Superior temporal gyrus (tissue), 1 donor: ENCODE results near the gene ST3GAL3.

Experiments
- DNase-seq: peaks from one replicate; pipeline ENCODE4 v3.0.0-alpha.2; 2016; ENCODE audit errors: extremely low spot score

Gene ST3GAL3

GRCh38 chr1:43707190-43708001, at the start of gene ST3GAL3:
TSS of gene ST3GAL3 (plus strand) at chr1:43707536. CDS start at chr1:43736263, 28,727 bp downstream.
- peak; percentile 88 for DNase-seq

DNA sequence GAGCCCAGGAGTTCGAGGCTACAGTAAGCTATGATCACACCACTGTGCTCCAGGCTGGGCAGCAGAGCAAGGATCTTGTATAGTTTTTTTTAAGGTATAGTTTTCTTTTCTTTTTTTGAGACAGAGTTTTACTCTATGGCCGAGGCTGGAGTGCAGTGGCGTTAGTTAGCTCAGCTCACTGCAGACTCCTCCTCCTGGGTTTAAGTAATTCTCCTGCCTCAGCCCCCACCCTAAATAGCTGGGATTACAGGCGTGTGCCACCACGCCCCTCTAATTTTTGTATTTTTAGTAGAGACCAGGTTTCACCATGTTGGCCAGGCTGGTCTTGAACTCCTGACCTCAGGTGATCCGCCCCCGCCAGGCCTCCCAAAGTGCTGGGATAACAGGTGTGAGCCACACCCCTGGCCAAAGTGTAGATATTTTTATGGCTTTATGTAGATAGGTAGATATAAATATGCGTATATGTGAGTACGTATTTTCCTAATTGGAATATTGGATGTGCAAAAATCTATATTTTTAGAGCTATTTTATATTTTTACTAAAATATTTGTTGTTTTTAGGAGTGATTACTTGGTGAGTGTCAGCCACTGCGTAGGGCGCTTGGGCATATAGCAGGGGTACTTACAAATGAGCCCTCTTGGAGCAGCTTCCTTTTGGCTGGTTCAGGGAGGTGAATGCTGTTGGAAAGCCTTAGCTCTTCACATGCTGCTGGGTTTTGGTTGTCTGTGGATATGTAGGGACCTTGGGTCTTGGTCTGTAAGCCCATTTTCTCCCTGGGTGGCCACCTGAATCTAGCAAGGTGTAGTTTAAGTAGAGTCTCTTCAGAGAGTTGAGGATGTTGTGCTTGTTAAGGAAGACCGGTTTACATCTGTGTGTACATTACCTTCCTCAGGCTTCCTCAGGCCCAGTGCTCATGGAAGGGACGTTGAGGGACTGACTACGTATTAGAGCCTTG, 47.8 kb upstream of the ST3GAL3 start:
- DNase-seq: no peak

DNA sequence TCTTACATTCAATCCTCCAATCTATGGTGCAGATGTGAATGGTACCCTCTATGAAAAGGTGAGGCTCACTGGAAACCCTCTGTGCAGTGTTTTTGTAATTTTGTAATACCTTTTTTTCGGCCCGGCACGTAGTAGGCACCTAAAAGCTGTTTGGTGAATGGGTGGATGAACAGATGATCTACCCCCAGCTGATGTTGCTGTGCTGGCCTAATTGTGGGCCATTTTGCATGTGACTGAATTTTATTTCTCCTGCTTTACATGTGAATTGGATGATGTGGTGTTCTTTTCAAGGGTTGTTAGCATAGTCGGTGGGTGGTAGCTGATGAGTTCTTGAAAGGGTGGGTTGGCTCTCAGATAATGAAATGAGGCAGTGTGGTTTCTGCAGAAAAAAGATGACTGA, 47.0 kb upstream of the ST3GAL3 start:
- no peak for DNase-seq

- no peak for DNase-seq
Observed at GRCh38 chr1:43664369-43664768, 43.0 kb upstream of the ST3GAL3 start.

DNA sequence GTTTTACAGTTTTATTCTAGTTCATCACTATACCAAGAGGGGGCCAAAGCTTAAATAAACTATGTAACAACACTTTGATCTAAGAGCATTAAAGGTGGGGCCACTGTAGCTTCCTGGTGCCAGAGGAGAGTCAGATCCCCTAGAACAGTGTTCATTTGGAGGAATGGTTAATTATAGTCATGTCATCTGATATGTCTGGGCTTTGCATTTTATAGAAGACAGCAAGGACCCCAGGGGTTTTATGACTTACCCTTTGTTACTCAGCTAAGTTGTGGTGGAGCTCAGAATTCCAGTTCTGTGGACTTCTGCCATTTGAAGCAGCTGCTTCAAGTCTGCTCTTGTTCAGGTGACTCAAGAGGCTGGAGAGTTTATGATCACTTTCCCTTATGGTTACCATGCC, 40.7 kb upstream of the ST3GAL3 start:
- DNase-seq: no peak

DNA sequence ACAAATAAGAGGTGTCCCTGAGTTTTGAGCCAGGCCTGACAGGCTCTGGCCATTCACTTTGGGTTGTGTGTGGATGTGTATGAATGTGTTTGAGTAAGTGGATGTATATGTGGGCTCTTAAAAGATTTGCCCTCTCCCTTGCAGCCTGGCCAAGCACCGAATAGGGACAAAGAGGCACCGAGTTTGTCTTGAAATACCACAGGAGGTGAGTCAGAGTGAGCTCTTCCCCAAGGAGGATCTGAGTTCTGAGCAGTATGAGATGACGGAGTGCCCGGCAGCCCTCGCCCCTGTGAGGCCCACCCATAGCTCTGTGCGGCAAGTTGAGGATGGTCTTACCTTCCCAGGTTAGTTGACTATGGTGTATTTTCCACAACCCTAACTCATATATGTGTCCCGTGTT, 38.4 kb upstream of the ST3GAL3 start:
- DNase-seq: no peak

GRCh38 chr1:43669878-43670277, 37.5 kb upstream of the ST3GAL3 start:
- DNase-seq: no peak

- DNase-seq: no peak
Observed at GRCh38 chr1:43671193-43671592, 36.1 kb upstream of the ST3GAL3 start.

- DNase-seq: no peak
Observed at GRCh38 chr1:43671626-43672330, 35.6 kb upstream of the ST3GAL3 start.

GRCh38 chr1:43673261-43673660, 34.1 kb upstream of the ST3GAL3 start:
- DNase-seq: no peak

GRCh38 chr1:43678940-43679339, 28.4 kb upstream of the ST3GAL3 start:
- no peak for DNase-seq

DNA sequence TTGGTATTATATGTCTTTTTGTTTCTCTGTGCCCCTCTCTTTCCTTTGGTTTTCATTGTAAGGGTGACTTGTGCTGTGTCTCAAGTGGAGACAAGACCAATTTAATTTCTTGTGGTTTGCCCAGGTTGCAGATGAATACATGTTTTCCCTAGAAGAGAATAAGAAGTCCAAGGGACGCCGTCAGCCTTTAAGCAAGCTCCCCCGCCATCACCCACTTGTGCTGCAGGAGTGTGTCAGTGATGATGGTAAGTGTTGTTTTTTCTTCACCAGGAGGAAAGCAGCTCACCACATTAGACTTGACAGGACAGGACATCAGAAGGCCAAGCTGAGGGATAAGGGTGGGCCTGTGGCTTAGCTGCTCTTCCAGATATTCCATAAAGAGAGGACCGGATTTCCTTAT, 23.8 kb upstream of the ST3GAL3 start:
- DNase-seq: no peak

DNA sequence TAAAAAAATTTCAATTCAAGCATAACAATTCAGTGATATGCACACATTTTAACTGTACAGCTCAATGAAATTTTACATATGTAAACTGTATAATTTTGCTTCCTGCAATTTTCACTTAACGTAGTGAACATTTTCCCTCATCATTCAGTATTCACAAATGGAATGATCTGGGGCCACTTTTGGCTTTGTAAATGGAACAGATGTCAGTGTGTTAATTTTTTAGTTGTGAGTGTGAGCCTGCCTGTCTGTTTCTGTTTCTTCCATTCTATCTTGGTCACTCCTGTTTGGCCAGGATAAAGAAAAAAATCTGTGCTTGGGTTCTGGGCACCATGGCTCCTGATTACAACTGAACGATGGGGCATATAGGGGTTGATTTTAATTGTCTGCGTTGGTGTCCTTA, 20.5 kb upstream of the ST3GAL3 start:
- DNase-seq: no peak

- DNase-seq: no peak
Observed at GRCh38 chr1:43687301-43688108, 19.8 kb upstream of the ST3GAL3 start.

GRCh38 chr1:43688109-43688387, 19.3 kb upstream of the ST3GAL3 start:
- DNase-seq: no peak

GRCh38 chr1:43688594-43689000, 18.7 kb upstream of the ST3GAL3 start:
- no peak for DNase-seq

- DNase-seq: no peak
Observed at GRCh38 chr1:43689289-43689688, 18.0 kb upstream of the ST3GAL3 start.

GRCh38 chr1:43691871-43692815, 15.2 kb upstream of the ST3GAL3 start:
- DNase-seq: peak; percentile 77

GRCh38 chr1:43693371-43693770, 14.0 kb upstream of the ST3GAL3 start:
- DNase-seq: no peak

- no peak for DNase-seq
Observed at GRCh38 chr1:43699281-43699680, 8.1 kb upstream of the ST3GAL3 start.
